Parathyroid adenoma (tissue), 2 donors: Measurements from ENCODE around the gene SHISA7.

Experiments
- H2AFZ ChIP-seq: fragments of 300-600 bp; sonication (generic); one replicate; pipeline ENCODE4 v1.7.0; 2017; ENCODE audit warnings: antibody characterized with exemption, mild to moderate bottlenecking
- H3K27ac ChIP-seq: fragments of 300-600 bp; sonication (generic); one replicate; pipeline ENCODE4 v1.7.0; 2017
- H3K27me3 ChIP-seq: fragments of 300-600 bp; sonication (generic); one replicate; pipeline ENCODE4 v1.7.0; 2017; ENCODE audit warnings: low read length; ENCODE audit not compliant: control insufficient read depth, insufficient read depth
- H3K36me3 ChIP-seq: fragments of 300-600 bp; sonication (generic); one replicate; pipeline ENCODE4 v1.7.0; 2017; ENCODE audit warnings: low read length; ENCODE audit not compliant: control insufficient read depth, insufficient read depth
- H3K4me1 ChIP-seq: fragments of 300-600 bp; sonication (generic); one replicate; pipeline ENCODE4 v1.7.0; 2017; ENCODE audit warnings: control low read depth
- H3K4me2 ChIP-seq: fragments of 300-600 bp; sonication (generic); one replicate; pipeline ENCODE4 v1.7.0; 2017; ENCODE audit warnings: low read length
- H3K4me3 ChIP-seq: fragments of 300-600 bp; sonication (generic); one replicate; pipeline ENCODE4 v1.7.0; 2017; ENCODE audit warnings: low read depth, low read length
- H3K79me2 ChIP-seq: fragments of 300-600 bp; sonication (generic); one replicate; pipeline ENCODE4 v1.7.0; 2017; ENCODE audit warnings: control low read depth
- H3K9ac ChIP-seq: fragments of 300-600 bp; sonication (generic); one replicate; pipeline ENCODE4 v1.7.0; 2017; ENCODE audit warnings: mild to moderate bottlenecking
- H3K9me3 ChIP-seq: fragments of 300-600 bp; sonication (generic); one replicate; pipeline ENCODE4 v1.7.0; 2017; ENCODE audit warnings: low read length; ENCODE audit not compliant: control insufficient read depth
- TF ChIP-seq, protein P1 (sequence below): fragments of 300-600 bp; sonication (generic); IDR thresholded peaks from one replicate; pipeline ENCODE4 v1.7.0; 2017; ENCODE audit warnings: antibody characterized with exemption, mild to moderate bottlenecking
- donor health status: primary hyperparathyroidism.

The SHISA7 gene

DNA sequence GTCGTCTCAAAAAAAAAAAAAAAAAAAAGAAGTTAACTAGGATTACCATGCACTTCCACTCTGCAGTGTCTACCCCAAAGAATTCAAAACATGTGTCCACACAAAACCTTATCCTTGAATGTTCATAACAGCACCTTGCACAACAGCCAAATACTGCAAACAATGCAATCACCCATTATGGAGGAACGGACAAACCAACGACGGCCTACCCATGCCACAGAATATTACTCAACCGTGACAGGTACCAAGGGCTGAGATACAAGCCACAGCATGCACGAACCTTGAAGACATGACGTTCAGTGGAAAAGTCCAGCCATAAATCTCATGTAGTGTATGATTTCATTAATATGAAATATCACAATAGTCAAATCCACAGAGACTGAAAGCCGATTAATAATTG lies 3.0 kb upstream of the SHISA7 start:
- TF ChIP-seq, protein P1, sequence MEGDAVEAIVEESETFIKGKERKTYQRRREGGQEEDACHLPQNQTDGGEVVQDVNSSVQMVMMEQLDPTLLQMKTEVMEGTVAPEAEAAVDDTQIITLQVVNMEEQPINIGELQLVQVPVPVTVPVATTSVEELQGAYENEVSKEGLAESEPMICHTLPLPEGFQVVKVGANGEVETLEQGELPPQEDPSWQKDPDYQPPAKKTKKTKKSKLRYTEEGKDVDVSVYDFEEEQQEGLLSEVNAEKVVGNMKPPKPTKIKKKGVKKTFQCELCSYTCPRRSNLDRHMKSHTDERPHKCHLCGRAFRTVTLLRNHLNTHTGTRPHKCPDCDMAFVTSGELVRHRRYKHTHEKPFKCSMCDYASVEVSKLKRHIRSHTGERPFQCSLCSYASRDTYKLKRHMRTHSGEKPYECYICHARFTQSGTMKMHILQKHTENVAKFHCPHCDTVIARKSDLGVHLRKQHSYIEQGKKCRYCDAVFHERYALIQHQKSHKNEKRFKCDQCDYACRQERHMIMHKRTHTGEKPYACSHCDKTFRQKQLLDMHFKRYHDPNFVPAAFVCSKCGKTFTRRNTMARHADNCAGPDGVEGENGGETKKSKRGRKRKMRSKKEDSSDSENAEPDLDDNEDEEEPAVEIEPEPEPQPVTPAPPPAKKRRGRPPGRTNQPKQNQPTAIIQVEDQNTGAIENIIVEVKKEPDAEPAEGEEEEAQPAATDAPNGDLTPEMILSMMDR, result no peak
- H3K36me3 ChIP-seq, result no peaks in the 10 kb centered on the region
- H3K79me2 ChIP-seq, result no peaks in the 10 kb centered on the region

DNA sequence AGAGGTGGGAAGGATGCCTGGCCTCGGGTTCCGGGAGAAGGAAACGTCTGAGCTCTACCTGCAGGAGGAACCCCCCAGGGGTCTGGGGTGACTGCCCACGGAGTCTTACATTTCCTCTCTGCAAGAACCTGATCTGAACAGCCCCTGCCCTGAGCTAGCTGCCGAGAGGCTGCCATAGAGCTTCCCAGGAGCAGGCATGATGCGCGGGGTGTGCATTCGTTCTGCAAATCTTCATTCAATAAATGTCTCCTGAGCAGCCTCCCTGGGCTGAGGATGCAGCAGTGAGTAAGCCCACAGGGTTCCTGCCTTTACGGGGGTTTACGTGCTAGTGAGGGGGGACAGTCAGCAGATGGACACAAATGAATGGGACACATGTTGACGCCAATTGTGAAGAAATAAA lies 1.5 kb upstream of the SHISA7 start:
- Histone ChIP-seq H3K79me2 (no peaks in the 10 kb centered on the region), H3K9ac (no peak overlapping the region), H3K27ac (no peak overlapping the region), H3K9me3 (no peaks in the 10 kb centered on the region), H3K4me3 (no peak overlapping the region), H3K4me1 (no peaks in the 10 kb centered on the region), H3K27me3 (no peaks in the 10 kb centered on the region), H3K4me2 (no peak overlapping the region), H2AFZ (no peak overlapping the region), H3K36me3 (no peaks in the 10 kb centered on the region)
- TF ChIP-seq, protein P1, result no peak

More for the DNA sequence above, 3.0 kb upstream of the SHISA7 start:
- no peak overlapping the region for H3K4me3 ChIP-seq
- H3K27ac ChIP-seq, result no peak overlapping the region
- no peaks in the 10 kb centered on the region for H3K4me1 ChIP-seq
- H3K9ac ChIP-seq, result no peak overlapping the region
- no peaks in the 10 kb centered on the region for H3K27me3 ChIP-seq
- no peaks in the 10 kb centered on the region for H3K9me3 ChIP-seq
- H3K4me2 ChIP-seq, result no peak overlapping the region
- H2AFZ ChIP-seq, result no peak overlapping the region

DNA sequence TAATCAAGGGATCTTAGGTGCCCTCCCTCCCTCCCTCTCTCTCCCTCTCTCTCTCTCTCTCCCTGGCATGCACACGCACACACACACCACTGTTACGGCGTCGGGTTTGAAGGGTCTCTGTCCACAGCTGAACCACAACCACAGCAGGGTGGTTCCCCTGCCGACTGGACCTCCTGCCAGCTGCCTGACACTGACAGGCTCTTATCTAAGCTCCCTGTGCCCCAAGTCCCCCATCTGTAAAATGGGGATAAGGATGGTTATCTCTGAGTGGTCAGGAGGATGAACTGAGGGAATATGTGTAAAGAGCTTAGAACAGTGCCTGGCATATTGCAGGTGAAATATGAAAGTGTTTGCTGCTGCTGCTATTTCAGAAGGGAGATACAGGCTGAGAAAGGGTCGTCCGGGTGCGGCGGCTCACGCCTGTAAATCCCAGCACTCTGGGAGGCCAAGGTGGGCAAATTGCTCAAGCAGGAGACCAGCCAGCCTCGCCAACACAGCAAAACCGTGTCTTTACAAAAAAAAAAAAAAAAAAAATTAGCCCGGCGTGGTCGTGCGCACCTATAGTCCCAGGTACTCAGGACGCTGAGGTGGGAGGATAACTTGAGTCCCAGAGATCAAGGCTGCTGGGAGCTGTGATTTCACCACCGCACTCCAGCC lies 852 bp upstream of the SHISA7 start:
- H3K9ac ChIP-seq, result no peak overlapping the region
- TF ChIP-seq, protein P1, result no peak
- H3K4me1 ChIP-seq, result no peaks in the 10 kb centered on the region
- H3K4me3 ChIP-seq, result no peak overlapping the region
- H3K27ac ChIP-seq, result no peak overlapping the region
- no peak overlapping the region for H2AFZ ChIP-seq
- no peaks in the 10 kb centered on the region for H3K27me3 ChIP-seq
- H3K36me3 ChIP-seq, result no peaks in the 10 kb centered on the region
- H3K4me2 ChIP-seq, result no peak overlapping the region
- no peaks in the 10 kb centered on the region for H3K9me3 ChIP-seq
- no peaks in the 10 kb centered on the region for H3K79me2 ChIP-seq

DNA sequence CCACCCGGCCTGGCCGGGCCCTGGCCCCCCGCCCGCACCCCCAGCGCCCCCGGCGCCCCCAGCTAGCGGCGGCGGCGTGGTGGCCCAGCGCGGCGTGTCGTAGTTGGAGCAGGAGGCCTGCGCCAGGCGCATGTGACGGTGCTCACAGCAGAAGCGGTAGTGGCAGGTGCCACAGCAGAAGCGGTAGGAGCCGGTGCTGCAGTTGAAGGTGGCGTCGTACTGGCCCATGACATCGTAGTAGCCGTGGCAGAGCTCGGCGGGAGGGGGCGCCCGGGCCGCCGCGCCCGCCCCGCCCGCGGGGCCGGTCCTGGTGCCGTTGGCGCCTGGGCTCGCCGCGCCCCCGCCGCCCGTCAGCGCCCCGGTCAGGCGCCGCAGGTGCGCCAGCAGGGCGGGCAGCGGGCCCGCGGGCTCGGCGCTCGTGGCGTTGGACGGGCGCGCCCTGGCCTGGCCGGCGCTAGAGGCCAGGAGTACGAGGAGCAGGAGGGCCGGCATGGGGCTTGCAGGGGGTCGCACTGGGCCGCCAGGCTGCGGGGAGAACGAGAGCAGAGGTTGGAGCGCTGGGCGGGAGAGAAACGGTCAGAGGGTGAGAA lies 633 bp downstream of the SHISA7 start:
- no peak overlapping the region for H3K9ac ChIP-seq
- no peaks in the 10 kb centered on the region for H3K9me3 ChIP-seq
- no peak overlapping the region for H3K4me2 ChIP-seq
- no peaks in the 10 kb centered on the region for H3K4me1 ChIP-seq
- peaks cover 4% of the 10 kb centered on the region for H3K27me3 ChIP-seq
- H2AFZ ChIP-seq, result no peak overlapping the region
- H3K79me2 ChIP-seq, result no peaks in the 10 kb centered on the region
- H3K27ac ChIP-seq, result no peak overlapping the region
- H3K4me3 ChIP-seq, result no peak overlapping the region
- H3K36me3 ChIP-seq, result no peaks in the 10 kb centered on the region
- TF ChIP-seq, protein P1, result no peak
